MM.1S (cell line): ENCODE results near the gene VAV2.
A peak's percentile ranks its signal among the peaks of the same experiment; 100 is the strongest.

Source experiments
- DNase-seq: peaks from one replicate; pipeline ENCODE4 v3.0.0-alpha.2; 2015
- H2AFZ ChIP-seq: fragments of 300-600 bp; sonication (generic); 2 replicates; pipeline ENCODE4 v1.6.0; 2016; ENCODE audit warnings: antibody characterized with exemption, low read length
- H3F3A ChIP-seq: fragments of 300-600 bp; sonication (generic); 2 replicates; pipeline ENCODE4 v1.6.1; 2016; ENCODE audit warnings: mild to moderate bottlenecking, antibody characterized with exemption, low read length, moderate library complexity, mixed read lengths; ENCODE audit not compliant: insufficient read depth
- H3K27ac ChIP-seq: fragments of 300-600 bp; sonication (generic); 2 replicates; pipeline ENCODE4 v1.5.1; 2016; ENCODE audit warnings: mild to moderate bottlenecking, low read length
- H3K27me3 ChIP-seq: fragments of 300-600 bp; sonication (generic); replicated peaks from 2 replicates; pipeline ENCODE4 v1.6.0; 2016; ENCODE audit warnings: low read length; ENCODE audit not compliant: insufficient read depth
- H3K36me3 ChIP-seq: fragments of 300-600 bp; sonication (generic); replicated peaks from 2 replicates; pipeline ENCODE4 v1.6.1; 2016; ENCODE audit warnings: mild to moderate bottlenecking, low read length, mixed read lengths; ENCODE audit not compliant: insufficient read depth
- H3K4me1 ChIP-seq: fragments of 300-600 bp; sonication (generic); 2 replicates; pipeline ENCODE4 v1.6.1; 2016; ENCODE audit warnings: low read length, mixed read lengths
- H3K4me2 ChIP-seq: fragments of 300-600 bp; sonication (generic); 2 replicates; pipeline ENCODE4 v1.6.0; 2016; ENCODE audit warnings: low read depth, low read length
- H3K4me3 ChIP-seq: fragments of 300-600 bp; sonication (generic); 2 replicates; pipeline ENCODE4 v1.5.1; 2016; ENCODE audit warnings: low read length, mixed read lengths
- H3K79me2 ChIP-seq: fragments of 300-600 bp; sonication (generic); 2 replicates; pipeline ENCODE4 v1.6.1; 2016; ENCODE audit warnings: mixed run types, low read length, mixed read lengths
- H3K9ac ChIP-seq: fragments of 300-600 bp; sonication (generic); 2 replicates; pipeline ENCODE4 v1.6.1; 2016; ENCODE audit warnings: low read length, mixed read lengths
- H3K9me2 ChIP-seq: fragments of 300-600 bp; sonication (generic); replicated peaks from 2 replicates; pipeline ENCODE4 v1.6.1; 2016; ENCODE audit warnings: mild to moderate bottlenecking, low read length, mixed read lengths; ENCODE audit not compliant: insufficient read depth
- H3K9me3 ChIP-seq: fragments of 300-600 bp; sonication (generic); replicated peaks from 2 replicates; pipeline ENCODE4 v1.6.1; 2016; ENCODE audit warnings: mild to moderate bottlenecking, low read length, mixed read lengths; ENCODE audit not compliant: insufficient read depth
- H4K20me1 ChIP-seq: fragments of 300-600 bp; sonication (generic); 2 replicates; pipeline ENCODE4 v1.6.1; 2016; ENCODE audit warnings: mild to moderate bottlenecking, low read length, moderate library complexity, mixed read lengths; ENCODE audit not compliant: insufficient read depth
- CTCF ChIP-seq: fragments of 300-600 bp; sonication (generic); IDR thresholded peaks from 2 replicates; pipeline ENCODE4 v1.5.1; 2016; ENCODE audit warnings: antibody characterized with exemption, low read length, mixed read lengths
- EZH2 ChIP-seq: fragments of 300-600 bp; sonication (generic); optimal IDR thresholded peaks from 2 replicates; pipeline ENCODE3; 2017; ENCODE audit warnings: low read depth, mild to moderate bottlenecking, antibody characterized with exemption, low read length, mixed read lengths
- EZH2phosphoT487 ChIP-seq: fragments of 300-600 bp; sonication (generic); IDR thresholded peaks from 2 replicates; pipeline ENCODE4 v1.6.1; 2018; ENCODE audit warnings: antibody characterized with exemption, low read length

Gene VAV2

GRCh38 chr9:133716564-133717112, 275.5 kb downstream of the VAV2 start:
- H3K9me2 ChIP-seq = no peaks in the 10 kb centered on the region
- no peaks in the 10 kb centered on the region for H3F3A ChIP-seq
- no peak for DNase-seq
- no peaks in the 10 kb centered on the region for H3K36me3 ChIP-seq
- H3K79me2 ChIP-seq = no peaks in the 10 kb centered on the region
- H3K27ac ChIP-seq = no peak overlapping the region
- no peaks in the 10 kb centered on the region for H4K20me1 ChIP-seq
- peaks cover 90% of the 10 kb centered on the region for H3K27me3 ChIP-seq
- H3K4me1 ChIP-seq = no peaks in the 10 kb centered on the region
- H3K9me3 ChIP-seq = no peaks in the 10 kb centered on the region
- H3K4me2 ChIP-seq = no peak overlapping the region
- TF ChIP-seq CTCF (no peak), EZH2phosphoT487 (no peak), EZH2 (no peak)
- H2AFZ ChIP-seq = no peak overlapping the region
- no peak overlapping the region for H3K9ac ChIP-seq
- H3K4me3 ChIP-seq = no peak overlapping the region

GRCh38 chr9:133715866-133716563, 276.1 kb downstream of the VAV2 start:
- Histone ChIP-seq H3K36me3 (no peaks in the 10 kb centered on the region), H3K79me2 (no peaks in the 10 kb centered on the region), H3K9me3 (no peaks in the 10 kb centered on the region), H3F3A (no peaks in the 10 kb centered on the region), H3K27ac (no peak overlapping the region), H3K27me3 (peaks cover 90% of the 10 kb centered on the region), H3K4me1 (no peaks in the 10 kb centered on the region), H2AFZ (no peak overlapping the region), H3K4me2 (no peak overlapping the region), H3K4me3 (no peak overlapping the region), H3K9ac (no peak overlapping the region), H4K20me1 (no peaks in the 10 kb centered on the region), H3K9me2 (no peaks in the 10 kb centered on the region)
- DNase-seq = no peak
- TF ChIP-seq CTCF = peak; percentile 37
- no peak for TF ChIP-seq EZH2phosphoT487

GRCh38 chr9:133715295-133715865, 276.7 kb downstream of the VAV2 start:
- Histone ChIP-seq H3F3A (no peaks in the 10 kb centered on the region), H2AFZ (no peak overlapping the region), H3K9me2 (no peaks in the 10 kb centered on the region), H3K79me2 (no peaks in the 10 kb centered on the region), H3K4me2 (no peak overlapping the region), H3K9me3 (no peaks in the 10 kb centered on the region), H3K36me3 (no peaks in the 10 kb centered on the region), H3K27me3 (peaks cover 90% of the 10 kb centered on the region), H3K27ac (no peak overlapping the region), H3K9ac (no peak overlapping the region), H4K20me1 (no peaks in the 10 kb centered on the region), H3K4me1 (no peaks in the 10 kb centered on the region), H3K4me3 (no peak overlapping the region)
- TF ChIP-seq EZH2phosphoT487 (no peak), EZH2 (no peak), CTCF (no peak)
- DNase-seq = no peak
